Activated naive CD8-positive, alpha-beta T cell treated with anti-CD3 and anti-CD28 coated beads, Interleukin-2, amount 50 U/mL, for 16 hours (primary cell): ENCODE data around the gene CBFA2T3.

Experiments used
- DNase-seq: peaks from one replicate; pipeline ENCODE4 v3.0.0-alpha.2; 2020; ENCODE audit warnings: low read depth, low spot score

The CBFA2T3 gene

DNA sequence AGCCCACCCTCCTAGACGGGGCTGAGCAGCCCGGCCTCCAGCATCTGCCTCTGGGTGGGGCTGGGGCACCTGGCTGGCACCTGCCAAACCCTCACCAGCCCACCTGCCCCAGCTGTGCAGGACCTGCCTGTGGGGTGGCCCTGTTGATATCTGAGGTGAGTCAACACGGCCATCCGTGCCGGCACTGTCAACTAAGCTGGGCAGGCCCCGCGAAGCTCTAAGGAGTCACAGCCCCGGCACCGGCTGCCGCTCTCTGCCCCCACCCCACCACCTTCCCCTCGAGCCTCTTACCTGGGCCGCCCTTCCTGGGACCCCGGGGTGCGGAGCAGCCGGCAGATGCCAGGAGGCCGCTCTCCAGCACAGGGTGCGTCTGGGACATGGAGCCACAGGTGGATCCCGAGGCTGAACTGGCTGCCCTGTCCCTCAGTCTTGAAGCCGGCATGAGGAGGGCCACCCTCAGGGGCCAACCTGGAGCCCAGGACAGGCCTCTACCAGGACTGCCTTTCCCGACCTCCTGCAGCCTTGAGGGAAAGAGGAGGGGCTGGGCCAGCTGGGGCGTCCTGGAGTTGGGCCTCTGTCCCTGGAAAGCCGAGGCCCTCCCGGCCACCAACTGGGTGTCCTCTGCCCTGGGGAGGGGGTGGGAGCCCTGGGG is 515 bp downstream of the CBFA2T3 start:
- no peak for DNase-seq

DNA sequence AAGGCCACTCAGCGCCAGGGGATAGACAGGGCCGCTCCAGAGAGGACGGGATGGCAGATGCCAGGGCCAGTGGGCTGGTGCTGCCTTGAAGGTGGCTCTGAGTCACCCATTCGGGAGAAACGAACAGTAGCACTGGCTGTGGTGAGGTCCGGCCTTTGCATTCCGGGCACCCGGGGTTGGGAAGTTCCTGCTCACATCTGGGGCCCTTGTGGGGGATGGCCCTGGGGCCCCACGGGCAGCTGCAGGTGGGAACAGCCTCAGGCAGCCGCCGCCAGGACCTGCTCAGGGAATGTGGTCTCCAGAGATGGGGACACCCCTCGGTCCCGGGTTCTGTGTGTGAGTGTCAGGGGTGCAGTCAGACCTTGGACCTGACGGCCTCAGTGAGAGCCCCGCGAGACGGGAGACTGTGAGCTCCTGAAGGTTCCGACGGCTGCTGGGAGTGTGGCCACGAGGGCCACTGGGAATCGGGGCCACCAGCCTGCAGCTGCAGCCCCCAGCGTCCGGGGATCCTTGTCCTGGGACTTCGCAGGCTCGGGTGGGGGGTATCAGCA is 1.4 kb downstream of the CBFA2T3 start:
- DNase-seq = no peak

DNA sequence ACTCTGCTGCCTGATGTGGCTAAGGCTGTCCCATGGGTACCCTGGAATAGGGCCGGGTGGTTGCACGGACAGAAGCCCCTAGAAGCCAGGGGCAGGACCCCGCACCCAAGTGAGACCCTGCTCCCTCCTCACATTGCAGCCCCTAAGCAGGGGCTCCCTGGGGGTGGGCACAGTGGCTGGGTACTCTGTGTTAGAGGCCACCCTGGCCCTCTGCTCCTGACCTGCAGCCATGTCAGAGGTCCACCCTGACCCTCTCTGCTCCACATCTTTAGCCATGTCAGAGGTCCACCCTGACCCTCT is 2.1 kb downstream of the CBFA2T3 start:
- DNase-seq = no peak

DNA sequence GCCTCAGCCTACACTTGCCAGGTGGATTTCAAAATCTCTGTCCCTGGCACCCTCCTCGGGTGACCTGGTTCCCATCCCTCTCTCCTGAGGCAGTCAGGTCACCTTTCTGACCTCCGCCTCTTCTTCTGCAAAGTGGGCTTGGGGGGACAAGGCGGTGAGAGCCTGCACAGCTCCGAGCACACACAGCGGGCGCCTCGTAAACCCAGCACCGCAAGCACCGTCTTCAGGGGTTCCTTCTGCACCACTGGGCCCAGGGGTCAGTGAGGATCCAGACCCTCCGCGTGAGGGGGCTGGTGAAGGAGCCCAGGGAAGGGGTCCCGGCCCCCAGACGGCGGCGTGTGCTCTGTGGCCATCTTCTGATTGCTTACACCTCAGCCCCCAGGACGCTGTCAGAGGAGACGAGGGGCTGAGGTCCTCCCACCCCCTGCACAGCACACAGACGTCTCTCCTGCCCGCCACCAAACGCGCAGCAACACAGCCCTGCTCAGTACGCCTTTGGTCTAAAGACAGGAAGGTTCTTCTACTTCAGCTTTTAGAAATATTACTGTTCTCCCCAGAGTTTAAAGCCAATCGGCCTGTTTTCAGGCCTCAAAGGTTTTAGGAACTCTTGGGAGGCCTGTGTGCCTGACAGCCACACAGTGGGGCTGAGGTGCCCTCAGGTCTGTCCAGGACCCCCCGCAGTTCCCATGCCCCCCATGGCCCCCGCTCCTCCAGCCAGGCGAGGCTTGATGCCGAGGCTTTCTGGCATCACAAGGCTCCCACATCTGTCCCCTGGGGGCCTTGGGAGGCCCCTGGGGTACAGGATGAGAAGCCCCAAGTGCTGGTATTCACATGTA is 2.7 kb downstream of the CBFA2T3 start:
- no peak for DNase-seq

DNA sequence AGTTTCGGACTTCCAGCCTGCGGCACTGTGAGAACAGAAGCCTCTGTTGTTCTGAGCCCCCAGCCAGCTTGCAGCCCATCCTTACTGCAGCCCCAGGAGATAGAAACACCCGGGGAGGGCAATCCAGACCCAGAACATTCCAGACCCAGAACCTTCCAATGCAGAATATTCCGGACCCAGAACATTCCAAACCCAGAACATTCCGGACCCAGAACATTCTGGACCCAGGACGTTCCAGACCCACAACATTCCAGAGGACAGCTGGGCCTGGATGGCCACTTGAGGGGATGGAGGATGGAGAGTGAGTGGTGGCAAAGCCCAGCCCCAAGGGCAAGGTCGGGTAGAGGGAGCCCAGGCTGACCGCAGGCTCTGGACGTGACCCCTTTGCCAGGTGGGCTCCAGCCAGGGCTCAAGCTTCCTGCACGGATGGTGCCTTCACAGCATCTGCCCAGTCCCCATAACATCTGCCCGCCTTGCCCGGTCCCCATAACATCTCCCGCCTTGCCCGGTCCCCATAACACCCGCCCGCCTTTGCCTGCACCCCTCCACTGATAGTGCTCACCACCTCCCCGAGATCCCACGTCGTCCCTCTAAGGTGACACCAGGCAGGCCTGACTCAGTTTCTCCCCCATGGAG is 3.5 kb downstream of the CBFA2T3 start:
- no peak for DNase-seq

DNA sequence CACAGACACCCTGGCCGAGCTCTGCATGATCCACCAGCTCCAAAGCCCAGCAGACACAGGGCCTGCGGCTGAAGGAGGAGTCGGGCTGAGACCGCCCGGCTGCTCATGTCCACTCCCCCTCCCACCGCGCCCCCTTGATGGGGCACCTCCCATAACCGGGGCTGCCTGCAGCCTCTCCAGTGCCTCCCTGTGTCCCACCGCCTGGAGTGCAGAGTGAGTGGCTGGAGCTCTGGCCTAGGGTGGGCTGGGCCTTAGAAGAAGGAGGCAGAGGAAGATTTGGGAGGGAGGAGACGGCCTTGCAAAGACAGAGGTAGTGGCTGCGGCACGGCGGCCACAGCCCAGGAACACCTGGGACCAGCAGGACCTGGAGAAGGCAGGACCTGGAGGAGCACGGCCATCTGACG is 4.0 kb downstream of the CBFA2T3 start:
- no peak for DNase-seq

DNA sequence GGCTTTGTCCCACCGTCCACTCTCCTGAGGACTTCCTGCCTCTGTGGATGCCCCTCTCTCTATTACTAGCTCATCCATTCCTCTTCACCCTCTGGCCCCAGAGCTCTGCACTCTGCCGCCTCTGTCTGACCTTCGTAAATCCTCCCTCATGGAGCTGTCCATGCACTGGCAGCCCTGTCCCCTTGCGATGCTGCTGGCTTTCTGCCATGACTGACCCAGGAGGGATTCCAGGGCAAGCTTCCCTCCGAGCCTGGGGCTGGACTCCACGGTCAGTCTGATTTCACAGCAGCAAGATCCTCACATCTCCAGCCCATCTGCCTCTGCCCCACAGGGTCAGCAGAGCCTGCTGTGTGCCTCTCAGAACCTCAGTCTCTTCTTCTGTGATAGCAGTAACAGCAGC is 4.7 kb downstream of the CBFA2T3 start:
- DNase-seq = no peak

DNA sequence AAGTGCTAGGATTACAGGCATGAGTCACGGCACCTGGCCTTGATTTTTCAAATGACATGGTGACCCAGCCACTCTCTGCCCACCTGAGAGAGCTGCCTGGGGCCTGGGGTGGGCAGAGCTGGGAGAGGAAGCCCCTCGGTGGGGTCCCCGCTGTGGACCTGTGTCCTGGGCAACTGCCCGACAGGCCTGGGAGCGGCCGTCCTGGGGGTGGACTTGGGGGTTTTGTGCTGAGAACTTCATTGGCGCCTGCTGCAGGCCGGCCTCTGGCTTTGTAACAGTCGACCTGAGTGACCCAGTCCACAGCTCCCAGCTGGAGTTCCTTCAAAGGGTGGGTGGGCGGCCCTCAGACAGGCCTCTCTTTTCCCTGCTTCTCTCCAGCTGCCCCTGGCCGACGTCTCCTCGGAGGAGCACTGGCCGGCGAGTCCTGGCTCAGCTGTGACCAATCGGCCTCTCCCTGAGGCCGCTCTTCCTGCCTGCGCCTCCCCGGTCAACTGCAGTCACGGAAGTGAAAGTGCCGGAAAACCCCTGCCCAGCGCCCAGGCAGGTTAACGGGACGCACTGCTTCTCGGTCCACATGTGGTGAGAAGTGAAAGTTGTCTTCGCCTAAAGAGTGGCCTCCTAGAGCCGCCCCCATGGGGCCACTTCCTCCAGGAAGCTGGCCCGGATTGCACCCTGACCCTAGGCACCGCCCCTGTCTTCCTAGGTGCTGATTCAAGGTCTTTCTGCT is 5.5 kb downstream of the CBFA2T3 start:
- DNase-seq = no peak

- DNase-seq = no peak
Measured at GRCh38 chr16:88970539-88971065, 6.4 kb downstream of the CBFA2T3 start.

DNA sequence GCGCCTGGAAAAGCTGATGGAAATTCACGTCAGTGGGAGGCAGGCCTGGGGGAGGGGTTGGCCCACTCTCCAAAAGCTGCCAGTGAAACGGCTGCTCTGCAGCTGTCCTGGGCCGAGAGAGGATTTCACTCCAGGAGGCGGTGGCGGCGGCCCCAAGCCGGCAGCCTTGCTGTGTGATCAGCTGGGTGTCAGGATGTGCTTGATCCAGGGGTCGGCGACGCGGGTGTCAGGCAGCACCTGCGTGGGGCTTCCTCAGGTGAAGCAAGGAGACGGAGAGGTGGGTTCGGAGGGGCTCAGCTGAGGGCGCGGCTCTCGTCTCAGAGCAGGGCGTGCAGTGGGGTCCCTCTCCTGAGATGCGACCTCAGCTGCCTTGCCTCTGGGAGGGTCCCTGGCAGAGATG is 7.0 kb downstream of the CBFA2T3 start:
- no peak for DNase-seq

GRCh38 chr16:88969361-88969831 is 7.6 kb downstream of the CBFA2T3 start:
- DNase-seq = no peak

- no peak for DNase-seq
Measured at GRCh38 chr16:88968589-88969280, 8.3 kb downstream of the CBFA2T3 start.

- no peak for DNase-seq
Measured at GRCh38 chr16:88967830-88968588, 9.0 kb downstream of the CBFA2T3 start.

DNA sequence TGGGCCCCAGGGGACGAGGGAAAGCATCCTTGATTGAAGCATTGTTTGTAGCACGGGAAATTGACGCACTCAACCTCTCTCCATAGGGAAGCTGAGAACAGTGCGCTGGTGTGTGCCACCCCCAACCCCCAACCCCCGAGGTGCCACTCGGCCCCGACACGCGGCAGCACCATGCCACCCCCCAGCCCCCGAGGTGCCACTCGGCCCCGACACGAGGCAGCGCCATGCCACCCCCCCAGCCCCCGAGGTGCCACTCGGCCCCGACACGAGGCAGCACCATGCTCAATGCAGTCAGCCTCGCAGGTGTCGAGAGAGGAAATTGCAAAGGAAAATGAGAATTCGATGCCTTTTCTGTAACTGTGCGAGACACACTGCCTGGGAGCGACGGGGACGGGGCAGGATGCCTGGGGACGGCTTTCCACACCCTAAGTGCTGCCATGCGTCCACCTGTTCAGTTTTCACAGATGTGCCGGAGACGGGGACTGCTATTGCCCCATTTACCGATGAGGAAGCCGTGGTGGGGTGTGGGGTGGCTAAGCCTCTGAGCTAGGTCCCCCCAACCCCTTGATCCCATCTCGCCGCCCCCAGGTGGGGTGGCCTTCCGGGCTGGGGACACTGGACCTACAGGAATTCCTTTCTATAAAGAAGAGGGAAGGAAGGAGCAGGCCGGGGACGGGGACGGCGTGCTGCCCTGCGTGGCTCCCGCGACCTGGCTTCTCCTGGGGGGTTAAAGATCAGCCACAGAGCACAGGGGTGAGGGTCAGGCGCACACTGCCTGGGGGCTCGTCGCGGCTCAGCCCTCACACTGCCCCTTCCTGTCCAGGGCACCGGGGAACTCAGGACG is 9.8 kb downstream of the CBFA2T3 start:
- DNase-seq = no peak

DNA sequence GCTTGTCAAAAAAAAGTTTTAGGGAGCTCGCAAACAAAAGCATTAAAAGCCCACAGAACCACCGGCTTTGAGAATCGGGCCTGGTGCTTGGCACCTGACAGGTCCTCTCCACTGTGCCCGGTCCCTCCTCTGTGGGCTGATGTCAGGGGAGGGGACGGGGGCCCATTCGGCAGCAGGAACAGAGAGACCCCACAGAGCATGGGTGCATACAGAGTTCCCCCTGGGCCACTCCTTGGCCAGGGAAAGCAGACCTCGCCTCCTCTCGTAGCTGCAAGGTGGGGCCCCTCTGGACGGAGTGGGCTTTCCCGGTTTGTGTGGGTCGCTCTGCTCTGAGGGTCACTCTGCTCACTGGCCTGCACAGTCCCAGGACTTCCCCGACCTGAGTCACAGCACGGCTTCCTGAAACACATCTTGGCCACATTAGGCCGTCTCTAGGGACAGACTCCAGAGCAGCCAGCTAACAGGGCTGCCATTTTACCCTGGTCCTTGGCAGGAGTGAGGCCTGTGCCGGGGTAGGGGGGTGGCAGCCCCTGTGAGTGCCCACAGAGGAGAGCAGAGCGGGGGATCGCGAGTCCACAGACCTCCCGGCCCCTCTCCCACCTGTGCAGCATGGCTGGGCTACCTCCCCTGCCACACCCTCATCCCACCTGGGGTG is 11.1 kb downstream of the CBFA2T3 start:
- no peak for DNase-seq

GRCh38 chr16:88965411-88965810 is 11.6 kb downstream of the CBFA2T3 start:
- DNase-seq = no peak

DNA sequence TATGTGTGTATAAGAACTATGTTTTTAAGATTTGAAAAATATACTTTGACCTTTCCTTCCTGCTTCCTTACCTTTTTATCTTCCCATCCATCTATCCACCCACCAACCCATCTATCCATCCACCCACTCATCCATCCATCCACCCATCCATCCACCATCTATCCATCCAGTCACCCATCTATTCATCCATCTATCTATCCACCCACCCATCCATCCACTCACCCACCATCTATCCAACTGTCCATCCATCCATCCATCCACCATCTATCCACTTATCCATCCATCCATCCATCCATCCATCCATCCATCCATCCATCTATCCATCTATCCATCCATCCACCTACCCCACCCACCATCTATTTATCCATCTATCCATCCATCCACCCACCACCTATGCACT is 12.4 kb downstream of the CBFA2T3 start:
- DNase-seq = no peak

- DNase-seq = no peak
Measured at GRCh38 chr16:88963583-88963982, 13.4 kb downstream of the CBFA2T3 start.
